T-helper 17 cell (primary cell): ENCODE measurements around the gene SPOCD1. TPM values are rescaled to one million over a fixed set of nuclear protein-coding genes. Genes with fewer than 3 reads are reported as not detected.

Experiments used
- ATAC-seq: fragments of 150-1000 bp; cut with Tn5 transposase; 2 replicates; pipeline ENCODE4 v1.10.0; 2021; ENCODE audit warnings: mild to moderate bottlenecking, moderate library complexity
- DNase-seq, 3 donors: peaks; one replicate each; pipeline versions ENCODE4 v3.0.0 to v3.0.0-alpha.2; 2020 to 2021
- H3K9me3 ChIP-seq: one replicate; pipeline ENCODE4 v1.7.0; 2013; ENCODE audit warnings: low read length, mild to moderate bottlenecking; ENCODE audit not compliant: control insufficient read depth, poor library complexity, severe bottlenecking
- H3K27ac Mint-ChIP-seq: one replicate; pipeline ENCODE4 v1.8.0; 2022; ENCODE audit warnings: mild to moderate bottlenecking, moderate library complexity, mixed read lengths
- H3K27me3 Mint-ChIP-seq: one replicate; pipeline ENCODE4 v1.8.0; 2022; ENCODE audit warnings: mixed read lengths
- H3K36me3 Mint-ChIP-seq: one replicate; pipeline ENCODE4 v1.8.0; 2022; ENCODE audit warnings: low read depth, mixed read lengths
- H3K4me1 Mint-ChIP-seq: one replicate; pipeline ENCODE4 v1.8.0; 2022; ENCODE audit warnings: mild to moderate bottlenecking, mixed read lengths
- H3K4me3 Mint-ChIP-seq: one replicate; pipeline ENCODE4 v1.8.0; 2022; ENCODE audit warnings: mild to moderate bottlenecking, moderate library complexity, mixed read lengths
- total RNA-seq, 4 donors: library from RNA in 2 of 4; stranded (reverse) in 2 of 4; gene quantifications; one replicate each; pipeline ENCODE4 v1.2.3 and lab custom pipeline; 2022 to 2026

The SPOCD1 gene
- total RNA-seq, 2 donors from 2014 or later, result 0.30 to 7.5 TPM

DNA sequence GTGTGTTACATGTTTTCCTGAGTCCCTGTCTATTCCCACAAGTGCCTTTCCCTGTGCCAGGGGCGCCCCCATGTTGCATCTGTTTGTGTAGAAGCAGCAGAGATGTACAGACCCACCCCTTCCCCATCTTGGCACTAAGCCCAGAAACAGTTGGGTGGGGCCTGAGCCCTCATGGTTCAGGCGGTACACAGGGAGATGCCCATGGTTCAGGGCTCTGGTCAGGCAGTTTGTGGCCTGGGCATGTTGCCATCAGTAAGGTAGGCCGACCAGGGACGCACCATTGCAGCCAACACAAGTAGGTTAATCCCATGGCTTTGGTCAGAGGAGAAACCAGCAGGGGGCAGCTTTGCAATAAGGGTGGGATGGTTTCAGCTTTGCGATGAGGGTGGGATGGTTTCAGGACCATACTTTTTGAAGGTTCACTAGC, 50.8 kb downstream of the SPOCD1 start:
- H3K27ac Mint-ChIP-seq, result no peak overlapping the region
- peak overlapping the region; percentile 33 for H3K4me3 Mint-ChIP-seq
- ATAC-seq (no peak), DNase-seq (no peak)
- H3K9me3 ChIP-seq, result no peaks in the 10 kb centered on the region
- no peaks in the 10 kb centered on the region for H3K36me3 Mint-ChIP-seq
- H3K27me3 Mint-ChIP-seq, result no peaks in the 10 kb centered on the region
- peaks cover 20% of the 10 kb centered on the region for H3K4me1 Mint-ChIP-seq

DNA sequence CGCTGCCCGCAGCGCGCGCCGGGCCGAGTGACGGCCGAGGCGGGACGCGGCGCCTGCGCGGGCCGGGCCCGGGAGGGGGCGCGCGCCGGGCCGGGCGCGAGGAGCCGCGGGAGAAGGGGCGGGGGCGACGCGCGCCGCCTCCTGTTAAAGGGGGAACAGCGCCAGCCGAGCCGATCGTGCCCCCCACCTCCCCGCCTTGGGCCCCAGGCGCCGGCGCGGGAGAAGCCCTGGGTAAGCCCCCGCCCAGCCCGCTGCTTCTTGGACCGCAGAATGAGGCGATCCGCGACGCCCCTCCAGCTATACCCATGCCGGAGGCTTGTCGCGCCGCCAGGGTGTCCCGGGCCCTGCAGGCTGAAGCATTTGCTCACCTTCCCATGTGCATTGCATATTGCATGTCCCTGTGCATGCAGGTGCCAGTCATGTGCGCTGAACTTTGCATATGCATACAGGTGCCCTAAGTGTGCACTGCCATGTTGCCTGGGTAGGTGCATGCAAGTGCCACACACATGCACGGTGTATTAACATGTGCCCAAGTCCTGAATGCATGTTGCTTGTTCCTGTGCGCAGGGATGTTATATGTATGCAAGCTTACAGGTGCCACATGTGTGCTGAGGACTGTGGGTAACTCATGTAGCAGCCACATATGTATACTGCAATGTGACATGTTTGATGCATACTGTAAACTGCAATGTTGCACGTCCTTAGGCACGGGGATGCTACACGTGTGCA, 51.3 kb downstream of the SPOCD1 start, which contains the start of gene ADGRB2:
Gene ADGRB2, minus strand, starts transcription at position 29 of the 729 bp plus-strand sequence. CDS start 7,119 bp downstream, outside the sequence.
- H3K27ac Mint-ChIP-seq, result no peak within 1 kb of the TSS
- H3K4me1 Mint-ChIP-seq, result peaks cover 19% of the 10 kb centered on the region
- H3K9me3 ChIP-seq, result no peaks in the 10 kb centered on the region
- ATAC-seq (peak; percentile 40), DNase-seq (peak in 2 of 3 donors; percentile 24 to 32)
- H3K27me3 Mint-ChIP-seq, result no peaks in the 10 kb centered on the region
- no peaks in the 10 kb centered on the region for H3K36me3 Mint-ChIP-seq
- H3K4me3 Mint-ChIP-seq, result peak within 1 kb of the TSS; percentile 91

DNA sequence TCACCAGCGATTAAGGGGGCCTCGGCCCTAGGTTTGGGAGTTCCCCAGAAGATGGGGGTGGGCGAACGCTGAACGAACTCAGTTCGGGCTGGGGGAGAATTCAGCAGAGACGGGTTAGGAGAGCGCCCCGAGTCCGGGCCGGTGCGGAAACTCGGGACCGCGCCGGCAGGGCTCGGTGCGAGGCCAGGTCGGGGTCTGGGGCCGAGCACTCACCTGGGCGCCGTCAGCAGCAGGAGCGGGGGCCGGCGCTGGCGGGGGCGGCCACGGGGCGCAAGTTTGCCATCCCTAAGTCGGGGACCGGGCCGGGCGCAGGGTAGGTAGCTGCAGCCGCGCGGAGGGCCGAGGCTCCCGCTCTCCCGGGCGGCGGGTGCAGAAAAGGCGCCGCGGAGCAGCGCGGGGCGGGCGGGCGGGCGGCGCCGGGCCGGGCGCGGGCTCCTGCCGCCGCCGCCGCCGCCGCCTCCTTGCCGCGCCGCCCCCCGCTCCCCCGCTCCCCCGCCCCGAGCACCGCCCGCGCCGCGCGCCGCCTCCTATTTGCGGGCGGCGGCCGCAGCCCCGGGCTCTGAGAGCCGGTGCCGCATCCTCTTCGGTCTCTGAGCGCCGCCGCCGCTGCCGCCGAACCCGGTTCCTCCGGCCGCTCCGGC, 52.0 kb downstream of the SPOCD1 start:
- no peaks in the 10 kb centered on the region for H3K9me3 ChIP-seq
- Mint-ChIP-seq H3K4me3 (peak overlapping the region; percentile 91), H3K27me3 (no peaks in the 10 kb centered on the region), H3K4me1 (peaks cover 18% of the 10 kb centered on the region), H3K36me3 (no peaks in the 10 kb centered on the region), H3K27ac (no peak overlapping the region)
- DNase-seq (peak in 2 of 3 donors; percentile 28 to 49), ATAC-seq (peak; percentile 6)

DNA sequence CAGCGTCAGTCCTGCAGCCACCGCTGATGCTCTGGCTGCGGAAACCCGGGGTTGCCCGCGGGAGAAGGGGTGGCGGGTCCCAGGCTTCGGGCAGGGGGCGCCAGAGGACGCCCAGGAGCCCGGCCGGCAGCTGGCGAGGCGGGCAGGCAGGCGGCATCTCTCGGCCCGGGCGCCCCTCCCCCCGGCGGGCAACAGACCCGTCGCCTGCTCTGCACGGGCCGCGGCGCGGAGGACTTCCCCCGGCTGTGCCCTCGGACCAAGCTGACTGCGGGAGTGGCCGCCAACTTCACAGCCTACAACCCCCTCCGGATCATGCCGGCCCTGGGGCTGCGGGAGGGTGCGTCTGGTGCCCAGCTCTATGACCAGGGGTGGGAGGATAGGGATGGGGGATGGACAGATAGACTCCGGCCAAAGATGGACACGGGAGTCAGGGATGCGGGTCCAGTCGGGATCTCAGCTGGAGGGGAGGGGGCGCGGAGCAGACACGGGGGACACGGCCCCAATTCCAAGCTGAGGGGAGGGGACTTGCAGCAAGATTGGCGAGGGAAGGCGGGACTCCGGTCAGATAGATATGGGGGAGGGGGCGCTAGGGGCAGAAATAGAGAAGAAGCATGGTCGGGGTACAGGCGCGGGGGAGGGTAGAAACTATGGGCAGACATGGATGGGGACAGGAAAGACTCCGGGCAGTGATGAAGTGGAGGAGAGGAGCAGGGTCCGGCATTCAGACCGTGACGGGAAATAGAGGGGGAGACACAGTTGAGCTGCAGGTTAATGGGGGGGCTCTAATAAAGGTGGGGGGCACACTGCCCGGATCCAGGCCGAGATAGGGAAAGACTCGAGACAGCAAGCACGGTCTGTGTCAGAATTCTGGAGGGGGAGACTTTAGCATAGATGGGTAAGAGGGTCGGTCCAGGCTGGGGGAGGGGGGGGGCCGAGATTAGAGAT, 52.8 kb downstream of the SPOCD1 start:
- Mint-ChIP-seq H3K4me3 (peak overlapping the region; percentile 91), H3K27ac (no peak overlapping the region), H3K27me3 (no peaks in the 10 kb centered on the region), H3K36me3 (no peaks in the 10 kb centered on the region), H3K4me1 (peaks cover 18% of the 10 kb centered on the region)
- ATAC-seq (peak; percentile 64), DNase-seq (peak; percentile 65 to 68 (median 68))
- H3K9me3 ChIP-seq, result no peaks in the 10 kb centered on the region

DNA sequence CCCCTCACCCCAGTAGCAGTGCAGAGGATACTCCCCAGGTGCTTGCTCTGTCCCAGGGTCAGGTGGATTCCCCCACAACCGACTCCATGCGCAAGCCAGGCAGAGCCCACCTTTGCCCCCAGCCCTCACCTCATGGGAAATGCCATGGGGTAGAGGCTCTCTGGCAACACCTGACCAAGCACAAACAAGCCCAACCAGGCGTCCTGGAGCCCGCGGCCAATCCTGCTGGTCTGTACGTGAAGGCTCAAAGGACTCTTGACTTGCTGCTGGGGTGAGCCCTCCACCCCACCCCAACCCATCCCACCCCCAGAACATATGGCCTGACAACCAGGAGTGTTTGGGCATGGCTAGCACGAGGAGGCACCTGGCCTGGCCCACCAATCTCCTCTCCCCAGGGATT, 53.5 kb downstream of the SPOCD1 start:
- no peaks in the 10 kb centered on the region for H3K9me3 ChIP-seq
- no peak overlapping the region for H3K27ac Mint-ChIP-seq
- H3K4me3 Mint-ChIP-seq, result peak overlapping the region; percentile 31
- DNase-seq (no peak), ATAC-seq (no peak)
- H3K4me1 Mint-ChIP-seq, result peaks cover 16% of the 10 kb centered on the region
- H3K36me3 Mint-ChIP-seq, result no peaks in the 10 kb centered on the region
- no peaks in the 10 kb centered on the region for H3K27me3 Mint-ChIP-seq

DNA sequence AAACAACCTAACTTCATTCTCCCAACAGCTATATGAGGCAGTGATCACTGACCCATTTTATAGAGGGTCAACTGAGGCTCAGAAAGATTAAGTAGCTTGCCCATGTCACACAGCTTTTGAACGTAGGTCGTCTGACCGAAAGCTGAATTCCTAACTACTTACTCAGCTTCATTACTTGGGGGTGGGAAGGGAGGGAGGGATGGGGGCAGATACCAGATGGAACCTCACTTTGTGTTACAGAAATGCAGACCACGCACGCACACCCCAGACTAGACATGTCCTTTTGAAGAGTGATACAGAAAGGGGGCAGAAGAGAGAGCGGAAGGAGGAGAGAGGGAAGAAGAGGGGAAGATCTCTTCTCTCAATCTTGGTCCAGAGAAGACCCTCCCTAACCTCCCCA, 53.9 kb downstream of the SPOCD1 start:
- ATAC-seq (no peak), DNase-seq (no peak)
- H3K4me1 Mint-ChIP-seq, result peaks cover 18% of the 10 kb centered on the region
- H3K4me3 Mint-ChIP-seq, result peak overlapping the region; percentile 31
- H3K36me3 Mint-ChIP-seq, result no peaks in the 10 kb centered on the region
- no peak overlapping the region for H3K27ac Mint-ChIP-seq
- no peaks in the 10 kb centered on the region for H3K9me3 ChIP-seq
- no peaks in the 10 kb centered on the region for H3K27me3 Mint-ChIP-seq

DNA sequence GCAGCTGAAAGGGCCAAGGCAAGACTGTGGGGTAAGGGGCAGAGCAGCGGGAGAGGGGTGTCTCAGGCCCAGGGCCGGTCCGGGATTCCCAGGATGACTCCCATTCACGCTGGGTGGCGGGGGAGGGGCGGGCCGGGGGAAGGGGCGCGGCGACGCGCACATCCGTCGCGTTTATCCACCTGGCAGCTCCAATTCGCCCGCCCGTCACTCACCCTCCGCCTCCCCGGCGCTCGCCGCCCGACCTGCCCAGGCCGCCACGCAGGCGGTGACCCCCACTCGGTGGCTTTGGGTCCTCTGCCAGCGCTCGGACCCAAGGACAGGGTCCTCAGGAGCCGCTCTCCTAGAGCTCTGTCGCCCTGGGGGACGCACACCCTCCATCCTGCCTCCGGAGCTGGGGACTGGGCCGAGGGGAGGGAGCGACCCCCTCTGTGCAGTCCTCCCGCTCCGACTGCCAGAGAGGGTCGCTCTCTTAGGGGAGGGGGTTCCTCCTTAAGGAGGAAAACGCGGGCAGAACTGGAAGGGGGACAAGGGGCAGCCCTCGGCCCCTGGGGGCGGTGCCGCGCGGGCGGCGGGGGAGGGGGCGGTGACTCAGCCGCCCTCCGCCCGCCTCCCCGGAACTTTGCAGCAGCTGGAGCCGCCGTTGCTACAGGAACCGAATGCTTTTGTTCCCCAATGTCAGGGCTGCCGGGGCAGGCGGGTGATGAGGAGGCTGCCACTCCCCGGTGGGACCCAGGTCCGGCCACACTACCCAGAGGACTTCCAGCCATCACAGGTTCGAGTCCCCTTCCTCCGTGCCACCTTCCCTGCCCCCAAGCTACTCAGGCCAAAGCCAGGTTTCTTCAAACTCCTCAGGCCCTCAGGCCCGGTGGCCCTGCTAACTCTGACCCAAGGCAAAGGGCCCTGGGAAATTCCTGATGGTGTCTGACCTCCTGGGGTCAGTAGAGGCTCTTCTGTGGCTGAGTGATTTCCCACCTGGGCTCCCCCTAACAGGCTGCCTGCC, 55.1 kb downstream of the SPOCD1 start:
- peak overlapping the region; percentile 81 for H3K4me3 Mint-ChIP-seq
- H3K27me3 Mint-ChIP-seq, result no peaks in the 10 kb centered on the region
- ATAC-seq (peak; percentile 74), DNase-seq (peak; percentile 47 to 57 (median 56))
- peaks cover 18% of the 10 kb centered on the region for H3K4me1 Mint-ChIP-seq
- H3K9me3 ChIP-seq, result no peaks in the 10 kb centered on the region
- peak overlapping the region; percentile 68 for H3K27ac Mint-ChIP-seq
- no peaks in the 10 kb centered on the region for H3K36me3 Mint-ChIP-seq

DNA sequence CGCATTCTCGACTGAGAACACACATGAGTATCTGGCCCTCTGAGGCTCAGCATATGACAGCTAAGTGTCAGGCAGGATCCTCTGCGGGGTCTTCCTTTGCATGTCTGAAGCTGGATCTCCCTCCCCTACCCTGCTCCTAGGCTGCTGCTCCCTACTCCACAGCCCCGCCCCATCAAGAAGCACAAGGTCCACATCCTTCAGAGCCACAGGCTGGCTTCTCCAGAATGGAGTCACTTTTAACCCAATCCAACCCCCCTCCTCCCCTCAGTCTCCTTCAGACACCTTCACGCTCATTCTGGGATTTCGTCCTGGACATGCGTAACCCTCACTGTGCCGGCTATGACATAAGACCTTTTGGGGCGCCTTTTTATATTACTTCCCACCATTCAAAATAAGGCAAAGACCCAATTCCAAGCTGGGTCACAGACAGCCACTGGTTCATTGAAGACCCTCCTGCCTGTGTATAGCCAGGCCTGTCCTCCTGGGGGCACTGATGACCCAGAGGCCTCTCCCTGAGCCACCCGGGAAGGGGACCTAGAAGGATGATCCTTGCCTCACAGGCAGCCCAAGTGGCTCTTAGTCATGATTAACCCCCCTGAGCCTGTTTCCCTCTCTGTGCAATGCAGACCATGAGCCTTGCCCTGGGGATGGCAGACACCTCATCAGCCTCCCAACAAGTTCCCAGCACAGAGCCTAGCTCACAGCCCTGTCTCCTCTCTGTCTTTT, 56.4 kb downstream of the SPOCD1 start:
- peak overlapping the region; percentile 81 for H3K4me3 Mint-ChIP-seq
- ATAC-seq (no peak), DNase-seq (no peak)
- H3K27ac Mint-ChIP-seq, result peak overlapping the region; percentile 68
- H3K36me3 Mint-ChIP-seq, result no peaks in the 10 kb centered on the region
- H3K4me1 Mint-ChIP-seq, result peaks cover 16% of the 10 kb centered on the region
- H3K9me3 ChIP-seq, result no peaks in the 10 kb centered on the region
- no peaks in the 10 kb centered on the region for H3K27me3 Mint-ChIP-seq

DNA sequence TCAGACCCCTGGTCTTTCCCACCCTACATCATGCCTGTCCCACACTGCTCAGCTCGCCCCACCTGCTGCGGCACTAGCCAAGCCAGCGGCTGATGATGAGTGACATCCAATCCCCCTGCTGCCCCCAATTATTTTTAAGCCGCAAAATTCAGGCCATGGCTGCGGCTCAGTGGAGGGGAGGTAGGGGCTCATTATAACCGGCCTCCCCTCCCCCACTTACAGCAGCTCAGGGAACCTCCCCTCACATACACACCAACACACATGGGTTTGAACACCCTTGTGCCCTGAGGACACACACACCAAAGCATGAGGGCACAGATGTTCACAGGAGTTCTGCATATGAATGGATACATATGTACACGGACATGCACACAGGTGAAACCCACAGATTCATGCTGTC, 57.0 kb downstream of the SPOCD1 start:
- no peak overlapping the region for H3K4me3 Mint-ChIP-seq
- H3K27ac Mint-ChIP-seq, result no peak overlapping the region
- H3K36me3 Mint-ChIP-seq, result no peaks in the 10 kb centered on the region
- ATAC-seq (no peak), DNase-seq (no peak)
- no peaks in the 10 kb centered on the region for H3K27me3 Mint-ChIP-seq
- H3K9me3 ChIP-seq, result no peaks in the 10 kb centered on the region
- peaks cover 16% of the 10 kb centered on the region for H3K4me1 Mint-ChIP-seq

DNA sequence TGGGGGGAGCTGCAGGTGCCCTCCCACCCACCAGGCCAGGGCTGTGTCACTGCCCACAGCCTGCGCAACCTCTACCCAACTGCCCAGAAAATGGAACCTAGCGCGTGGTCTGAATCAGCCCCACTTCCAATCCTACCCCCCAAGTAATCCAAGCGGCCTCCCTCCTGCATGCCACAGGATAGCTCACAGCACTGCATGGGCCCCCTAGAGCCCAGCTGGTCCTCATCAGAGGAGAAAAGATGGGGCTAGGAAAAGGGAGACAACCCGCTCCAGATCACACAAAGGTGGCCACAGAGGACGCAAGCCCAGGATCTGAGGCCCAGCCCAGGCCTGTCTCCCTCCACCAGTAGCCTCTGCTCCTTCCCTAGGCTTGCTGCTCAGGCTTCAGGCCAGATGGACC, 57.8 kb downstream of the SPOCD1 start:
- Mint-ChIP-seq H3K4me1 (peaks cover 11% of the 10 kb centered on the region), H3K4me3 (no peak overlapping the region), H3K27me3 (peaks cover 6% of the 10 kb centered on the region), H3K27ac (no peak overlapping the region), H3K36me3 (no peaks in the 10 kb centered on the region)
- DNase-seq (no peak), ATAC-seq (no peak)
- H3K9me3 ChIP-seq, result no peaks in the 10 kb centered on the region

DNA sequence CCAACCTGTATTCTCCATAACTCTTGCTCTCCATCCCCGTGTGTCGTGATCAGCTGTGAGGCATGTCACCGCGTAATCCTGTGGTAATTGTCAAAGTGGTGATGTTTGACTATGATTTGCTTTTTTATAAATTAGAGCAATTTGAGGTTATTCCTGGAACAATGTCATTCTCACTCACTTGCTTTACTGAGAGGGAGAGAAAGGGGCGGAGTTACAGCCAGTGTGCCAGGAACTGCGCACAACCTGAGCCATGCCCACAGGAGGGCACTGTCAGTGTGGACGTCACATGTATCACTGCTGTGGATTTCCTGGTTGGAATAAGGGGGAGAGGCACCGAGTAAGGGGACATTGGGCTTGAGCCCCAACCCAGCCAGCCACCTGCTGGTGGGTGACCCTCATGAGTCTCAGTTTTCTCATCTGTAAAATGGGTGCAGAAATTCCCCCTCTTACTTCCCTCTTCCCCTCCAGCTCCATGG, 58.6 kb downstream of the SPOCD1 start:
- H3K9me3 ChIP-seq, result no peaks in the 10 kb centered on the region
- Mint-ChIP-seq H3K27ac (no peak overlapping the region), H3K36me3 (no peaks in the 10 kb centered on the region), H3K4me1 (peaks cover 11% of the 10 kb centered on the region), H3K27me3 (peaks cover 9% of the 10 kb centered on the region), H3K4me3 (no peak overlapping the region)
- DNase-seq, result no peak
- ATAC-seq, result no peak
